ENCODE results near the gene ZNF778.

Gene ZNF778

GRCh38 chr16:89172171-89172527, 45.4 kb upstream of the ZNF778 start:
- ChIA-PET POLR2A (no interaction called here), CTCF (interaction anchor here (1.2 kb wide), 1 partner anchor 435 kb away, joined by 3 read pairs; no protein-coding TSS in a partner anchor)
- TF ChIP-seq CTCF (IDR thresholded peaks at IDR 0.05; ENCODE audit: control extremely low read depth, extremely low read depth, low read depth, missing control alignments), result no peak
- DNase-seq (ENCODE audit: extremely low spot score), result no peak

GRCh38 chr16:89172528-89173173, 44.9 kb upstream of the ZNF778 start:
- CTCF ChIA-PET, result interaction anchor here (1.2 kb wide), 1 partner anchor 435 kb away, joined by 3 read pairs; no protein-coding TSS in a partner anchor
- POLR2A ChIA-PET, result no interaction called here
- no peak for DNase-seq (ENCODE audit: extremely low spot score)
- TF ChIP-seq CTCF (IDR thresholded peaks at IDR 0.05; ENCODE audit: control extremely low read depth, extremely low read depth, low read depth, missing control alignments), result no peak

- no peak for TF ChIP-seq CTCF (IDR thresholded peaks at IDR 0.05; ENCODE audit: control extremely low read depth, extremely low read depth, low read depth, missing control alignments)
- DNase-seq (ENCODE audit: extremely low spot score), result no peak
- CTCF ChIA-PET, result interaction anchor here (1.2 kb wide), 1 partner anchor 436 kb away, joined by 3 read pairs; no protein-coding TSS in a partner anchor
- POLR2A ChIA-PET, result interaction anchor here (0.8 kb wide), 1 partner anchor 19 kb away, joined by 4 read pairs; no protein-coding TSS in a partner anchor
Measured at GRCh38 chr16:89173174-89173921, 44.2 kb upstream of the ZNF778 start.

GRCh38 chr16:89174055-89174827, 43.3 kb upstream of the ZNF778 start:
- no peak for TF ChIP-seq CTCF (IDR thresholded peaks at IDR 0.05; ENCODE audit: control extremely low read depth, extremely low read depth, low read depth, missing control alignments)
- DNase-seq (ENCODE audit: extremely low spot score), result no peak
- ChIA-PET POLR2A (interaction anchor here (0.8 kb wide), 1 partner anchor 18 kb away, joined by 4 read pairs; no protein-coding TSS in a partner anchor), CTCF (no interaction called here)

GRCh38 chr16:89174877-89175276, 42.6 kb upstream of the ZNF778 start:
- POLR2A ChIA-PET, result no interaction called here
- TF ChIP-seq CTCF (IDR thresholded peaks at IDR 0.05; ENCODE audit: control extremely low read depth, extremely low read depth, low read depth, missing control alignments), result no peak
- CTCF ChIA-PET, result interaction anchor here (0.7 kb wide), 1 partner anchor 241 kb away, joined by 3 read pairs; no protein-coding TSS in a partner anchor
- DNase-seq (ENCODE audit: extremely low spot score), result no peak

Data from GM10248 (cell line).